NCI-H460 (cell line): Measurements from ENCODE around the gene BRINP1. TPM values are rescaled to one million over a fixed set of nuclear protein-coding genes. Genes with fewer than 3 reads are reported as not detected.

Source experiments
- DNase-seq: peaks from one replicate; pipeline ENCODE4 v3.0.0-alpha.2; 2016; ENCODE audit warnings: low read depth; ENCODE audit errors: extremely low read depth
- total RNA-seq: library from RNA; depleted of rRNA; stranded (reverse); fragments of >200 nt; shearing (Covaris generic); gene quantifications from 2 replicates; pipeline ENCODE4 v1.2.3, GENCODE V29; 2014

BRINP1 gene
- total RNA-seq, 1 experiment from 2014 or later, result 0.30 TPM

DNA sequence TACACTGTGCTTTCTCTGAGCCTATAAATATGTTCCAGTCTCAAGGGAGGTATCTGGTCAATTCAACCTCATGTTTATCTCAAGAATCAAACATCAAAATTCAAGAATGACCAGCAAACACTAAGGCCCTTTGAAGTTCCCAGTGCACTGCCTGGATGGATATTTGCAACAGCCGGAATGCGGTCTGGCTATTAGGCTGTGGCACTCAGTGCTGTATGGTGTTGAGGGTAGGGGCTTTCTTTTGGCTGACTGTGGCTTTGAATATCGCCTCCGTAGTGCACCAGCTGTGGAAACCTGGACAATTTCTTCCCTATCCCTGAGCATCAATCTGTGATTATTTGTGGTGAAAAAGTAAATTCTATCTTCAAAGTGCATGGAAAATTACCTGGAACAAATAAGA is 220.4 kb downstream of the BRINP1 start:
- no peak for DNase-seq

DNA sequence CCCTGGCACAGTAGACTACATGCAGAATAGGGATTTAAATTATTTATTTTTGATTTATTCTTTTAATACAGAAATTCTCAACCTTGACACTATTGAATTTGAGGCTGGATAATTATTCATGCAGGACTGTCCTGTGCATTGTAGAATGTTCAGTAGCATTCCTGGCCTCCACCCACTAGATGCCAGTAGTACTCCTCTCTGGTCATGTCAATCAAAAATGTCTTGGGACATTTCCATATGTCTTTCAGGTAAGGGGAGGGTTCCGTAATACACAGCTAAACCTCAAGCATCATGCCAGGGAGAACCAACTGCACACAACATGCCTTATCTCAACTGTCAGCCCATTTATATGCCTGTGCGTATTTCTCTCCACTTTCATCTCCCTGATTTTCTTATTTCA is 231.8 kb downstream of the BRINP1 start:
- no peak for DNase-seq

DNA sequence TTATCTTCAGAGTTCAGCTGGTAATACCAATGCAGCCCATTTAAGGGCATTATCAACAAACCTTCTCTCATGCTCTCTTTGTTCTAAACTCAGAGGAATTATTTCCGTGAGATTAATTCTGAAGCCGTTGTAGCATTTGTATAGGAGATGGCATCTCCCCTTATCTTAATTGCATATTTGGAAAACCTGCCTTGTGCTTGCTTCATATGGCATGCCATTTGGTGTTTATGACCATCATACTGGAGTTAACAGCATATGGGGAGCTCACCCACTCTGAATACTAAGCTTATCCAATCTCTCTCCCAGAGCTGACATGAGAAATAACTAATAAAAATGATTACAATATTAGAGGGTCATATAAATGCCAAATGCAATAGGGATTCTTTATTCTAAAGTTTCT is 243.2 kb downstream of the BRINP1 start:
- no peak for DNase-seq

DNA sequence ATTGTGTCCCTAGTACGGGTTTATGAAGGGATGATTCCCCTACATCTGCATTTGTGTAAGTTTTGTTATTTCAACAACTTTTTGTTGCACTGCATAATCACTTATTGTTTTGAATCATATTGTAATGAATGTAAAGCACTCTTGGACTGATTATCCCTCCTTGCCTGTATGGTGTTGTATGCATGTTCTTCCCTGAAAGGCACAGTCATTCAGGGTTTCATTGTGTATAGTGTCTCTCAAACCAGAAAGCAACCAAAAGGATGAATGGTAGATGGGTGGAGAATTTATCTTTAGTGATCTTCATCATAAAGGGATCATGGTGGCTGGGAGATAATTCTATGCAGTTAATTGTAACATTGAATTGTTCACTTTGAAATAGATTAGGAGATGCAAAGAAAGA is 247.3 kb downstream of the BRINP1 start:
- DNase-seq, result no peak

DNA sequence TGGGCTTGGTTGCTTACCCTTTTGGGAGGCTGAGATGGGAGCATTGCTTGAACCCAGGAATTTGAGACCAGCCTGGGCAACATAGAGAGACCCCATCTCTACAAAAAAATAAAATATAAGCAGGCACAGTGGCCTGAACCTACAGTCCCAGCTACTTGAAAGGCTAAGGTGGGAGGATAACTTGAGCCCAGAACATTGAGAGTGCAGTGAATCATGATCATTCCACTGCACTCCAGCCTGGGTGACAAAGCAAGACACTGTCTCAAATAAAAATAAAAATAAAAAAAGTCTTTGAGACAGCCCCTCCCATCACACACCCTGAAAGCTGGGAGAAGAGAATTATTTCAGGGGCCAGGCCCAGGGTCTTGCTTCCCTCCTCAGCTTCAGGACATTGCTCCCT is 251.8 kb downstream of the BRINP1 start:
- DNase-seq, result no peak
